Measurements from ENCODE around the gene KIF20B.

- TF ChIP-seq CTCF (IDR thresholded peaks at IDR 0.05) (no peak), SIN3A (IDR thresholded peaks at IDR 0.05; ENCODE audit: borderline replicate concordance, insufficient read depth, low read depth, low read length) (no peak), POLR2AphosphoS5 (IDR thresholded peaks at IDR 0.05; ENCODE audit: low read depth, low read length) (no peak), REST (IDR thresholded peaks at IDR 0.05; ENCODE audit: insufficient read depth in 1 of 2, low read depth in 2 of 2, low read length in 1 of 2) (no peak)
Observed at GRCh38 chr10:89679986-89680385, 21.4 kb upstream of the KIF20B start.
